Inflammatory macrophage treated with lipopolysaccharide for 4 hours (primary cell): ENCODE results near the gene VTN.
"Not testable (repeated sequence)": the region's sequence is repeated elsewhere in the genome, so short reads cannot be mapped to it uniquely, and the experiment has no call there.

Experiments
- DNase-seq: peaks from one replicate; pipeline ENCODE4 v3.0.0-alpha.2; 2020

Gene VTN

DNA sequence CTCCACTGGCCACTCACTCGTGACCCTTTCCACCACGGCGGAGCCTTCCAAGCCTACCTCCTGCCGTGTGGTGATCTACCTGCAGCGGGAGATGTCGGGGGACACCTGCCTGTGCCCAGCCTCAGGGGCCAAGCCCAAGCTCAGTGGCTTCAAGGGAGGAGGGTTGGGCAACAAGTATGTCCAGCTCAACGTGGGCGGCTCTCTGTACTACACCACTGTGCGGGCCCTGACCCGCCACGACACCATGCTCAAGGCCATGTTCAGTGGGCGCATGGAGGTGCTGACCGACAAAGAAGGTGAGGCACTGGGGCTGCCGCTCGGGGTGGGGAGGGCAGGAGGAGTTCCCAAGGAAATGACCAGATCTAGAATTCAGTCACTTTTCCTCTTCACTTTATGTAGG lies 30.7 kb downstream of the VTN start:
- DNase-seq: no peak

- not testable (repeated sequence) for DNase-seq
Measured at GRCh38 chr17:28338769-28339212, 31.3 kb downstream of the VTN start.

GRCh38 chr17:28338056-28338768 lies 31.9 kb downstream of the VTN start:
- no peak for DNase-seq

GRCh38 chr17:28335959-28336871 lies 33.9 kb downstream of the VTN start:
- DNase-seq: peak; percentile 42

- DNase-seq: peak; percentile 100
Measured at GRCh38 chr17:28335201-28335958, 34.7 kb downstream of the VTN start, which contains the start of the genes IFT20 and TNFAIP1. TSS of gene IFT20 (minus strand) at chr17:28335472. CDS start at chr17:28331985, 3,487 bp downstream. TSS of gene TNFAIP1 (plus strand) at chr17:28335761. CDS start at chr17:28339522, 3,761 bp downstream.

DNA sequence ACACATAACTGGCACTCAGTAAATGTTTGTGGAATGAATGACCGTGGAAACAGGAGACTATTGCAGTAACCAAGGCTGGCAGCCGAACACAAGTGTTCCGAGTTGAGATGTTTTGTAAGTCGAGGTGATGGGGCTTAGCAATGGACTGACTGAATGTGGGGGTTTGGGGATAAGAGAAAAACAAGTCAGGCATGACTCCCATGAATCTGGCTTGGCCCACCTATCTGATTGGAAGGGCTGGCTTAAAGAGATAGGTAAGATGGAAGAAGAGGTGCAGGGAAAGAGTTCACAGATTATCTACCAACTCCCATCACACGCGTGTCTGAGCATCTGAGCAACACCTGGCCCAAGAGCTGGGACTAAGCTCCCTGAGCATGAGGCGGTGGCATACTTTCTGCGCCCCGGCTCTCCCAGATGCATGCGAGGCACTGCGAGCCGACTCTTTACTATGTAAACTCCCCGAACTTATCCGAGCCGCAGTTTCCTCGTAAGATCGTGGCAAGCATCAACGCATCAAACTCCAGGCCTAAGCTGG lies 35.4 kb downstream of the VTN start:
- no peak for DNase-seq

DNA sequence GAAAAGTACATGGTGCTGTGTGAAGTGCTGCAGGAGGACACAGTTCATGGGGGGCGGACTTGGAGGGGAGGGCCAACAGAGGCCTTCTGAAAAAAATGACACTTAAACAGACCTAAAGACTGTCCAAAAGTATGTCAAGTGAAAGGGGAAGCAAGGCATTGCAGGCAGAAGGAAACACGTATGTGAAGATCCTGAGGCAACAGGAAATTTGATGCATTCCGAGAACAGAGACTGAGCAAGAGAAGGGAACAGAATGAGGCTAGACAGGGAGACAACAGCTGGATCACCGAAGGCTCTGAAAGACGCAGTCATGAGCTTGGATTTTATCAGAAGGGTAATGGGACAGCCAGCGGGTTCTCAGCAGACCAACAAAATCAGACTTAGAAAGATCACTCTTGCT lies 35.9 kb downstream of the VTN start:
- DNase-seq: peak; percentile 69

- DNase-seq: no peak
Measured at GRCh38 chr17:28333083-28333746, 36.9 kb downstream of the VTN start.

- DNase-seq: no peak
Measured at GRCh38 chr17:28331891-28332420, 38.2 kb downstream of the VTN start.

DNA sequence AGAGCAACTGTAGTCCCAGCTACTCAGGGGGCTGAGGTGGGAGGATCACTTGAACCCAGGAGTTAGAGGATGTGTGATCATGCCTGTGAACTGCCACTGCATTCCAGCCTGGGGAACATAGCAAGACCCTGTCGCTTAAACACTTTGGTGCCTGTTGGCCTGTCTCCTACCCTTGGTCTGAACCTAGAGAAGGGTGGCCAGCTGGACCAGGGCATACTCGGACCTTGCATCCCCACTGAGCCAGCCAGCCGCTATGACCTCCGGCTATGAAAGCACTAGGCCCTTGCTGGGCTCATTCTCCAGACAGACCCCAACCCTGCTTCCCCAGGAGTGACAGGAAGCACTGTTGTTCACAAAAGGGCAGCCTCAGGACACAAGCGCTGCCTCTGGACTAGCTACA lies 39.4 kb downstream of the VTN start:
- DNase-seq: no peak

GRCh38 chr17:28328325-28328724 lies 41.8 kb downstream of the VTN start:
- DNase-seq: no peak

GRCh38 chr17:28327709-28328108 lies 42.4 kb downstream of the VTN start:
- DNase-seq: no peak

- no peak for DNase-seq
Measured at GRCh38 chr17:28327031-28327607, 43.0 kb downstream of the VTN start.

GRCh38 chr17:28326114-28326513 lies 44.0 kb downstream of the VTN start:
- no peak for DNase-seq

DNA sequence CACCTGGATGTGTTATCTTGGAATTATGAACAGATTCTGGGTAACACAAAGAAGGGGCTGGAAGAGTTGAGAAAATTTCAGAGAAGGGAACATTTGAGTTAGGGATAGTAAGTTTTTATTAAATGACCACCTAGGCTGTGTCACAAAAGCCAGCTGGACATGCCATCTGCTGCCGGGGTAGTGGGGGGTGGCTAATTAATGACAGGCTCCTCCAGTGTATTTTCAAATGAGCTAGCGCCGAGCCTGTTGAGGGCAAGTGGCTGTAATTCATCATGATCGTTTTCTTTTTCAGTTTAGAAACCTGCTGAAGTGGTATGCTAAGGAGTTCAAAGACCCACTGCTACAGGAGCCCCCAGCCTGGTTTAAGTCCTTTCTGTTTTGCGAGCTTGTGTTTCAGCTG lies 44.9 kb downstream of the VTN start:
- no peak for DNase-seq

DNA sequence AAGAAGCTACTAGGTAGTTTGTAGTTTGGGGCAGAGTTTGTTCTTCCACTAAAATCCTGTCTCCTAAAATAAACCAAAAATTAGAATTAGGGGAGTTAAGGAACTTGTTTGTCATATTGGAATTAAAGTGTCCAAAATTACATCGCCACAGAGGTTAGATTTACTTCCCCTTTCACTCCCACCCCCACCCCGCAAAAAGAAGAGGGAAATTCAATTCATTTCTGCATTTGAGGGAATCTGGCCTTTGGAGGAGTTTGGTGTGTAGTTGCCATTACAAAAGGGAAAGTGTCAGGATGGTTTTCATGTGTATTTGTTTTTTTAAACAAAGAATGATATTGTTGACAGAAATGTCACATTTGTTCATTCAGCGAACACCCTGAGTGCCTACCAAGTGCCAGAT lies 45.3 kb downstream of the VTN start:
- peak; percentile 54 for DNase-seq

GRCh38 chr17:28324267-28324745 lies 45.8 kb downstream of the VTN start:
- no peak for DNase-seq

DNA sequence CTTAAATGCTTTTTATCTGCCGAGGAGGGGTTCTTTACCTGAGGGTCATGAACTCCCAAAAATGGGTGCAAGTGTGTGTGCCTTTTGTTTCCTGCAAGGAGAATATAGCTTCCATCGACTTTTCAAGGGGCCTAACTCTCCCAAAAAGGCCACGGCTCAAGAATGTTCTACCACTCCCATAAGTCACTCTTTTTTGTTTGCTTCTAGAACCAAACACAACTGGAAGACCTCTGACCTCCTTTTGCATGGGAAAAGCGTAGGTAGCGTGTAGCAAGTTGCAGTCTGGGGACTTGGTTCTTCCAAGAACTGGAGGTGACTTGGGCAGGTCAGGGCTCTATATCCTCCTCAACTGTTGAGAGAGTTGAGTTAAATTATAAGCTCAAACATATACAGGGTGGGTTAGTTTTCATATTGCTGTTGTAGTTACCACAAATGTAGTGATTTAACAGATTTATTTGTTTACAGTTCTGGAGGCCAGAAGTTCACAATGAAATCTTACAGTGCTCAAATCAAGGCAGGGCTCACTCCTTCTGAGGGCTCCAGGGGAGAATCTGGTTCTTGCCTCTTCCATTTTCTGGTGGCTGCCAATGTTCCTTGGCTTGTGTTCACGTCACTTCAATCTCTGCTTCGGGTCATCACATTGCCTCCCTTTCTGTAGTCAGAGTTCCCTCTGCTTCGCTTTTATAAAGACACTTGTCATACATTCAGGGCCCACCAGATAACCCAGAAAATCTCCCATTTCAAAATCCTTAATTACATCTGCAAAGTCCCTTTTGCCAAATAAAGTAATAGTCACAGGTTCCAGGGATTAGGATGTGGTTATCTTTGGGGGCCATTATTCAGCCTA lies 49.7 kb downstream of the VTN start:
- DNase-seq: no peak

DNA sequence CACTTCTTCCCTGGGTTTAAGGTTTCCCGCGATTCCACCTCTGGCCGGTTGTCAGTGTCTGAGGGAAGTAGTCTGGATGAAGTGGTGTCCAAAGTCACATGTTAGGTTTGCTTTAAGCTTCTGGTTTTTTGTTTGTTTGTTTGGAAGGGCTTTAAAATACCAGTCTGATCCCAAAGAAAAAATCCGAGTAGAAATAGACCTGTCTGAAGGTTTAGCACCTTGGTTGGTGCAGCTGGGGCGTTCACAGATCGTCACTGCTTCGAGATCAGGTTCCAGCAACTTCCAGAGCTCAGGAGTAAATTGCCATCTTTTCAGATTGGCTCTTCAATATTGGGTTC lies 50.5 kb downstream of the VTN start:
- no peak for DNase-seq

DNA sequence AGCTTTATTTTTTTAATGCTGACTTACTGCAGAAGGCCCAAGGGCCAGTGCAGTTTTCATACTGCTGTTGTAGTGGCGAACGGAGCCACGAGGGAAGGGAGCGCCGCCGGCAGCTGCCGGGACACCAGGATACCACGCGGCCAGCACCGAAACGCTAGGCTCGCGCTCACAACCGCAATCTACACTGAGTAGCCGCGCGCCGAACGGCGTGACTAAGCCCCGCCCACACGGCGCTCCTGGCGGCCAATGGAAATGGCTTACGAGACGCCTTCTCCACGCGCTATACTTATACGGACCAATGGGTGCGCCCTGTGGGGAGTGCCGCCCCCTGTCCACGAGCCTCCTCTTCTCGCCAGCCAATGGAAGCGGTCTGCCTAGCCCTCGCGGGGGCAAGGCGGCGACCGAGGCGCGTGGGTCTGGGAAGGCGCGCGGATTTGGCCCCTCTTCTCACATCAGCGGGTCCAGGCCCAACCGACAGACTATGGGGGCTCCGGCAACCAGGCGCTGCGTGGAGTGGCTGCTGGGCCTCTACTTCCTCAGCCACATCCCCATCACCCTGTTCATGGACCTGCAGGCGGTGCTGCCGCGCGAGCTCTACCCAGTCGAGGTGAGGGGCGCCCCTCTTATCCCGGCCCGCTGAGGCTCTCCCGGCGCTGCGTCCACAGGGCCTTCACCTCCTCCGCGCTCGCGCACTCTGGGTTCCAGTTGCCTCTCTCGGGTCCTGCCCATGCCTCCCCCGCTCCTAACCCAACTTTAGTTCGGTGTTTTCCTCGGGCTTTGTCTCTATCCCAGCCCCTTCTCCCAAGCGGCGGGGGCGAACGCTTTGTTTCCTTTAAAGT lies 51.1 kb downstream of the VTN start, which contains the start of gene TMEM97:
Gene TMEM97, plus strand, starts transcription at position 442 of the 839 bp plus-strand sequence. Its CDS starts 40 bp downstream, at position 482.
- peak; percentile 99 for DNase-seq
